ENCODE data around the gene ADAMTS8. TPM values are rescaled to one million over a fixed set of nuclear protein-coding genes. Genes with fewer than 3 reads are reported as not detected.
"Not testable (repeated sequence)": the region's sequence is repeated elsewhere in the genome, so short reads cannot be mapped to it uniquely, and the experiment has no call there.

ADAMTS8 gene
- total and polyA plus RNA-seq, 11 donors = 0.12 to 2.8 (median 0.87) TPM

DNA sequence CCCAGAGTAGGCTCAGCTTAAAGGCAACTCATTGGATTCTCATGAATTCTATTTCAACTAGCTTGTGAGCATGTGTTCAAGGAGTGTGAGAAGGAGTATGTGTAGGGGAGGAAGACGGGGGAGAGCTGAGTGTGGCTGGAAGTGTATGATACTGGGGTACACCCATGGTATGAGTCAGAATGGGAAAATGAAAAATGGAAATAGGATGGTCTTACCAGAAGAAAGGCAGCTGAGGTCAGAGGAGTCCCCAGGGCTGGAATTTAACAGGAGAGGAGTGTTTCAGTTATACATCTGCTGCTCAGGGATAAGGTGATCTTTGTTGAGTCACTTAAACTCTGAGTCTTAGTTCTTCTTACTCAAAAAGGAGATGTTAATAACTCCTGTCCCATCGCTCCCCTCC is 13.3 kb upstream of the ADAMTS8 start:
- no peaks in the 10 kb centered on the region for H3K36me3 ChIP-seq
- no peaks in the 10 kb centered on the region for H3K27me3 ChIP-seq
- ATAC-seq (no peak), DNase-seq (no peak)
- H3K4me3 ChIP-seq = no peak overlapping the region
- intact Hi-C loops (cut with DNase I) = no loop called here
- no peak overlapping the region for H3K27ac ChIP-seq
- no peak for TF ChIP-seq POLR2A (IDR thresholded peaks at IDR 0.05)
- TF ChIP-seq, protein P1, sequence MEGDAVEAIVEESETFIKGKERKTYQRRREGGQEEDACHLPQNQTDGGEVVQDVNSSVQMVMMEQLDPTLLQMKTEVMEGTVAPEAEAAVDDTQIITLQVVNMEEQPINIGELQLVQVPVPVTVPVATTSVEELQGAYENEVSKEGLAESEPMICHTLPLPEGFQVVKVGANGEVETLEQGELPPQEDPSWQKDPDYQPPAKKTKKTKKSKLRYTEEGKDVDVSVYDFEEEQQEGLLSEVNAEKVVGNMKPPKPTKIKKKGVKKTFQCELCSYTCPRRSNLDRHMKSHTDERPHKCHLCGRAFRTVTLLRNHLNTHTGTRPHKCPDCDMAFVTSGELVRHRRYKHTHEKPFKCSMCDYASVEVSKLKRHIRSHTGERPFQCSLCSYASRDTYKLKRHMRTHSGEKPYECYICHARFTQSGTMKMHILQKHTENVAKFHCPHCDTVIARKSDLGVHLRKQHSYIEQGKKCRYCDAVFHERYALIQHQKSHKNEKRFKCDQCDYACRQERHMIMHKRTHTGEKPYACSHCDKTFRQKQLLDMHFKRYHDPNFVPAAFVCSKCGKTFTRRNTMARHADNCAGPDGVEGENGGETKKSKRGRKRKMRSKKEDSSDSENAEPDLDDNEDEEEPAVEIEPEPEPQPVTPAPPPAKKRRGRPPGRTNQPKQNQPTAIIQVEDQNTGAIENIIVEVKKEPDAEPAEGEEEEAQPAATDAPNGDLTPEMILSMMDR (IDR thresholded peaks at IDR 0.05) = no peak
- H3K4me1 ChIP-seq = peaks cover 0 to 4% (median 0%) of the 10 kb centered on the region in 12 donors
- WGBS, 4 donors = 97 to 98% (median 97%) methylated on average over 2 of the region's 2 CpGs
- peaks cover 0 to 4% (median 0%) of the 10 kb centered on the region in 12 donors for H3K9me3 ChIP-seq

DNA sequence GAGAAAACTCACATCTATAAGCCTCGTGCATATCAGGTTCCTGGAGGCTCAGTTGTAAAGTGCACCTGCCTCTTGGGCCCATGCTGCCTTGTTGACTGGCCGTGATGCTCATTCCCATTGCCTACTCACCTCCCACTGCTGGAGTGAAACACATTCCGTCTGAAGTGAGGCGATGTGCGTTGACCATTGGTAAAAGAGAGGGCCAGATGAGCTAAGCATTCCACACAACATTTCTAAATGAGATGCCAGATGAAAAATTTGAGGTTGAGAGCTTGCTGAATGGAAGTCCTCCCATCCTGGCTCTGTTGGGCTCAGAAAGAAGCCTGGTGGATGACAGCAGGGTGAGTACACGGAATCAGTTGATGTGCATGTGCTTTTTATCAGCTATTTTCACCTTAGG is 11.5 kb upstream of the ADAMTS8 start:
- TF ChIP-seq, protein P1 (IDR thresholded peaks at IDR 0.05) = no peak
- no peak for TF ChIP-seq POLR2A (IDR thresholded peaks at IDR 0.05)
- H3K36me3 ChIP-seq = no peaks in the 10 kb centered on the region
- peaks cover 0 to 15% (median 9%) of the 10 kb centered on the region in 12 donors for H3K4me1 ChIP-seq
- H3K27me3 ChIP-seq = peaks cover 0 to 4% (median 0%) of the 10 kb centered on the region in 9 donors
- H3K9me3 ChIP-seq = peaks cover 0 to 4% (median 0%) of the 10 kb centered on the region in 12 donors
- no peak overlapping the region for H3K4me3 ChIP-seq
- intact Hi-C loops (cut with DNase I) = loop anchor here in 3 of 10 donors (2.0 to 10.0 kb wide), 4 partner anchors 287 to 455 kb away; no protein-coding TSS in a partner anchor
- ATAC-seq (no peak), DNase-seq (peak in 1 of 5 donors; percentile 5)
- 81 to 90% (median 89%) methylated on average over 6 of the region's 6 CpGs for WGBS, 4 donors
- H3K27ac ChIP-seq = no peak overlapping the region

DNA sequence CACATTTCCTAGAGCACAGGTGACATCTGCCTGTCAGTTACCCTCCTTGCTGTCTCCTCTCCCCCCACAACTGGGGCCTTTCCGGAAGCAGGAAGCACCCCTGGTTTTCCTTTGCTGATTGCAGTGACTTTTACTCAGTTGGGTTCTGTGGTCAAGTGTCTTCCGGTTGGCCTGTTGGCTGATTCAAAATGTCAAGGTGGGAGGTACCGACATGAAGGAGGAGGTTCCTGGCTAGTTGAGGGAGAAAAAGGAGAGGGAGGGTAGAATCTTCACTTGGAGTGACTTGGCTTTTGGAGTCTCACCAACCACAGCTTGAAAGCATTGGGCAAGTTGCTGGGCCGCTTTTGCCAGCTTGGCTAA is 10.7 kb upstream of the ADAMTS8 start:
- H3K9me3 ChIP-seq = peaks cover 0 to 4% (median 0%) of the 10 kb centered on the region in 12 donors
- peak in 1 of 5 donors; percentile 3 for DNase-seq
- intact Hi-C loops (cut with DNase I) = loop anchor here in 3 of 10 donors (2.0 to 10.0 kb wide), 4 partner anchors 288 to 456 kb away; no protein-coding TSS in a partner anchor
- no peaks in the 10 kb centered on the region for H3K36me3 ChIP-seq
- ATAC-seq = no peak
- peaks cover 0 to 4% (median 0%) of the 10 kb centered on the region in 9 donors for H3K27me3 ChIP-seq
- WGBS, 4 donors = 81 to 94% (median 86%) methylated on average over 4 of the region's 4 CpGs
- TF ChIP-seq, protein P1 (IDR thresholded peaks at IDR 0.05) = no peak
- no peak for TF ChIP-seq POLR2A (IDR thresholded peaks at IDR 0.05)
- H3K4me3 ChIP-seq = no peak overlapping the region
- no peak overlapping the region for H3K27ac ChIP-seq
- H3K4me1 ChIP-seq = peaks cover 0 to 17% (median 9%) of the 10 kb centered on the region in 12 donors

DNA sequence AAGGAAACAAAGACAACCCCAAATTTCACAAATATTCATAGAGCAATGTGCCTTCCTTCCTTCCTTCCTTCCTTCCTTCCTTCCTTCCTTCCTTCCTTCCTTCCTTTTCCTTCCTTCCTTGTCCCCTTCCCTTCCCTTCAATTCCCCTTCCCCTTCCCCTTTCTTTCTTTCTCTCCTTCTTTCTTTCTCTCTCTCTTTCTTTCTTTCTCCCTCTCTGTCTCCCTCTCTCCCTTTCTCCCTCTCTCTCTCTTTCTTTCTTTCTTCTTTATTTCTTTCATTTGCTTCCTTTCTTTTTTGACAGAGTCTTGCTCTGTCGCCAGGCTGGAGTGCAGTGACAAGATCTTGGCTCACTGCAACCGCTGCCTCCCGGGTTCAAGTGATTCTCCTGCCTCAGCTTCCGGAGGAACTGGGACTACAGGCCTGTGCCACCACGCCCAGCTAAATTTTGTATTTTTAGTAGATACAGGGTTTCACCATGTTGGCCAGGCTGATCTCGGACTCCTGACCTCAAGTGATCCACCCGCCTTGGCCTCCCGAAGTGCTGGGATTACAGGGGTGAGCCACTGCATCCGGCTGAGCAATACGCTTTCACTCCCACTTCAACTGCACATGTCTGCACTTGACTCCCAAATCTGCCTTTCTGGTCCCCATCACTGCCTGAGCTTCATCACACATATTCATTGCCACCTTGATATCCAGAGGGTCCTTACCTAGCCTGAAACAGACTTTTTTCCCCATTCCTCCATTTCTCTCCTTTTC is 10.2 kb upstream of the ADAMTS8 start:
- H3K27me3 ChIP-seq, ATAC-seq, H3K4me3 ChIP-seq, H3K27ac ChIP-seq, H3K9me3 ChIP-seq, H3K36me3 ChIP-seq: not testable (repeated sequence)
- 89 to 96% (median 92%) methylated on average over 10 of the region's 10 CpGs for whole genome bisulfite sequencing, 4 donors
- intact Hi-C loops (cut with DNase I) = loop anchor here in 3 of 10 donors (2.0 to 10.0 kb wide), 4 partner anchors 289 to 456 kb away; no protein-coding TSS in a partner anchor
- peak in 1 of 5 donors; percentile 4 for DNase-seq
- H3K4me1 ChIP-seq = peaks cover 0 to 17% (median 9%) of the 10 kb centered on the region in 12 donors

Measured in heart left ventricle (tissue), 16 donors.